Thoracic aorta (tissue), 2 donors: ENCODE measurements around the gene NUB1. TPM values are rescaled to one million over a fixed set of nuclear protein-coding genes. Genes with fewer than 3 reads are reported as not detected.

Source experiments
- ATAC-seq: fragments of 150-250 bp; one replicate; pipeline ENCODE4 v1.8.0; 2017; ENCODE audit warnings: low read depth; ENCODE audit not compliant: insufficient number of reproducible peaks, low FRiP score
- DNase-seq: peaks from one replicate; pipeline ENCODE4 v3.0.0-alpha.2; 2020; ENCODE audit warnings: low spot score
- H3K27ac ChIP-seq, 2 donors: fragments of 200-600 bp; sonication (generic); 1 replicate in 1 of 2; 2 replicates in 1 of 2; pipeline ENCODE4 v1.5.1; 2016; ENCODE audit warnings: mild to moderate bottlenecking in 2 of 2, moderate library complexity in 2 of 2
- H3K27me3 ChIP-seq: fragments of 200-600 bp; sonication (generic); replicated peaks from 2 replicates; pipeline ENCODE4 v1.6.0; 2016; ENCODE audit warnings: mild to moderate bottlenecking; ENCODE audit not compliant: insufficient read depth
- H3K36me3 ChIP-seq: fragments of 200-600 bp; sonication (generic); one replicate; pipeline ENCODE4 v1.5.1; 2016
- H3K4me1 ChIP-seq, 2 donors: fragments of 200-600 bp; sonication (generic); 1 replicate in 1 of 2; 2 replicates in 1 of 2; pipeline versions ENCODE4 v1.5.1 to v1.6.0; 2016; ENCODE audit warnings: low read depth in 2 of 2, mild to moderate bottlenecking in 1 of 2; ENCODE audit not compliant: control insufficient read depth in 1 of 2
- H3K4me3 ChIP-seq: fragments of 200-600 bp; sonication (generic); 2 replicates; pipeline ENCODE4 v1.5.1; 2016; ENCODE audit warnings: mild to moderate bottlenecking
- H3K9me3 ChIP-seq: fragments of 200-600 bp; sonication (generic); 2 replicates; pipeline ENCODE4 v1.5.1; 2016
- total RNA-seq, 2 donors: library from RNA; depleted of rRNA; stranded (reverse); fragments of >200 nt; gene quantifications; one replicate each; pipeline versions ENCODE4 v1.1.0 to v1.2.3, GENCODE V29; 2016
- TF ChIP-seq, protein P1 (sequence below): fragments of 200-600 bp; sonication (generic); IDR thresholded peaks from one replicate; pipeline ENCODE4 v1.5.1; 2019; ENCODE audit warnings: antibody characterized with exemption

The NUB1 gene
- total RNA-seq, 2 donors from 2014 or later = 51.0 to 53.4 TPM

DNA sequence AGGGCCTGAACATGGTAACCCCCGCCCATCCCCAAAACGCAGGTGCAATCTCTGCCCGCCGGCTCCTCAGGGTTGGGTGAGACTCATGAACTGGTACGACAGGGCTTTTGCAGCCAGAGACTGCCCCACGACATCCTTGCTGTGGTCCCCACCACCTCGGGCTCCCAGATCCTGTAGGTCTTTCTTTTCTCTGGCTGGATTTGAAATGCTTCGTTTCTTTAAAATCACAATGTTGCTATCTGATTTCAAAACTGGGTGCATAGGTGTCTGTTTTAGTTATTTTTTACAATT lies 46.3 kb downstream of the NUB1 start:
- H3K36me3 ChIP-seq = no peaks in the 10 kb centered on the region
- H3K9me3 ChIP-seq = no peaks in the 10 kb centered on the region
- H3K27ac ChIP-seq = no peak overlapping the region
- TF ChIP-seq, protein P1, sequence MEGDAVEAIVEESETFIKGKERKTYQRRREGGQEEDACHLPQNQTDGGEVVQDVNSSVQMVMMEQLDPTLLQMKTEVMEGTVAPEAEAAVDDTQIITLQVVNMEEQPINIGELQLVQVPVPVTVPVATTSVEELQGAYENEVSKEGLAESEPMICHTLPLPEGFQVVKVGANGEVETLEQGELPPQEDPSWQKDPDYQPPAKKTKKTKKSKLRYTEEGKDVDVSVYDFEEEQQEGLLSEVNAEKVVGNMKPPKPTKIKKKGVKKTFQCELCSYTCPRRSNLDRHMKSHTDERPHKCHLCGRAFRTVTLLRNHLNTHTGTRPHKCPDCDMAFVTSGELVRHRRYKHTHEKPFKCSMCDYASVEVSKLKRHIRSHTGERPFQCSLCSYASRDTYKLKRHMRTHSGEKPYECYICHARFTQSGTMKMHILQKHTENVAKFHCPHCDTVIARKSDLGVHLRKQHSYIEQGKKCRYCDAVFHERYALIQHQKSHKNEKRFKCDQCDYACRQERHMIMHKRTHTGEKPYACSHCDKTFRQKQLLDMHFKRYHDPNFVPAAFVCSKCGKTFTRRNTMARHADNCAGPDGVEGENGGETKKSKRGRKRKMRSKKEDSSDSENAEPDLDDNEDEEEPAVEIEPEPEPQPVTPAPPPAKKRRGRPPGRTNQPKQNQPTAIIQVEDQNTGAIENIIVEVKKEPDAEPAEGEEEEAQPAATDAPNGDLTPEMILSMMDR = no peak
- H3K4me1 ChIP-seq = peaks cover 9 to 28% of the 10 kb centered on the region in 2 donors
- DNase-seq (no peak), ATAC-seq (no peak)
- H3K27me3 ChIP-seq = no peaks in the 10 kb centered on the region
- no peak overlapping the region for H3K4me3 ChIP-seq

DNA sequence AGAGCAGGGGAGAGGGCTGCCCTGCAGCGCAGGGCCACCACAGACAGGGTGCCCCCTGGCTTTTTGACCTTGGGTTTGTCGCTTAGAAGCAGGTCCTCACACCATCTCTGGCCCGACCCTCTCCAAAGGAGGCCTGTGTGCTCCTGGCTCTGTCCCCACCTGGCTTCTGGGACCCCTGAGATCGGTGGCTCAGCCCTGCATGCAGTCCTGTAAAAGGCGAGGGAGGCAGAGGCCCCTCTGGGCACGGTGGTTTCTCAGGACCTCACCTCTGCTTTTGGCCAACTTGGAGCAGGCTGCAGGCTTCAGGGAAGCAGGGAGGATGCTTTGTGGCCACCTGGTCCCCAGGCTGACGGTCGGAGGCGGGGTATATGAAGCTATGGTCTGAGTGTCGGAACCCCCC lies 46.8 kb downstream of the NUB1 start:
- Histone ChIP-seq H3K36me3 (no peaks in the 10 kb centered on the region), H3K27ac (no peak overlapping the region), H3K4me1 (peaks cover 9 to 28% of the 10 kb centered on the region in 2 donors), H3K27me3 (no peaks in the 10 kb centered on the region), H3K9me3 (no peaks in the 10 kb centered on the region), H3K4me3 (no peak overlapping the region)
- DNase-seq (no peak), ATAC-seq (no peak)
- TF ChIP-seq, protein P1 = no peak

DNA sequence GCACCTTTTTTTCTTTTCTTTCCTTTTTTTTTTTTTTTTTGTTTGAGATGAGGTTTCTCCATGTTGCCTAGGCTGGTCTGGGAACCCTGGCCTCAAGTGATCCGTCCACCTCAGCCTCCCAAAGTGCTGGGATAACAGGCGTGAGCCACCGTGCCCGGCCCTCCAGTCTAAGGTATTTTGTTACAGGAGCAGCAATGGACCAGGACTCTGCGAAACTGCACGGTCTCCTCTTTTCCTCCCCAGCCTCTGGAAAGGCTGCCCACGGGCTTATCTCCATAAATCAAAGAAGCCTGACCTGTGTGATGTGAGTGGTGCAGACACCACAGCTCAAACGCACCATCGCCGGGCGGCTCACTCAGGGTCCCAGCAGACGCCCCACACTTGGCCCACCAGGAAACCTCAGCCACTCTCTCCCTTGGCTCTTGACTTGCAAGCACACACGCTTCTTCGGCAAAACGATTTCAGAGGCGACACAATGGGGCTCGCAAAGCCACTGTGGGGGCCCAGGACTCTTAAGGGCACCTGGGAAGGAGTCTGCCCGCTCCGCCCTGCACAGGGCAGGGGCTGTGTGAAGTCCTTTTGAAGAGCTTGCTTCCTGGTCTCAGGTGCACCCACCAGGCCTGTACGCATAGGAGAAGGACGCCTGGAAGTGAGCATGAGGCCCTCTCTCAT lies 47.6 kb downstream of the NUB1 start:
- Histone ChIP-seq H3K9me3 (no peaks in the 10 kb centered on the region), H3K36me3 (no peaks in the 10 kb centered on the region), H3K4me1 (peaks cover 9 to 28% of the 10 kb centered on the region in 2 donors), H3K4me3 (no peak overlapping the region), H3K27ac (no peak overlapping the region), H3K27me3 (no peaks in the 10 kb centered on the region)
- TF ChIP-seq, protein P1 = no peak
- DNase-seq = no peak
- no peak for ATAC-seq

DNA sequence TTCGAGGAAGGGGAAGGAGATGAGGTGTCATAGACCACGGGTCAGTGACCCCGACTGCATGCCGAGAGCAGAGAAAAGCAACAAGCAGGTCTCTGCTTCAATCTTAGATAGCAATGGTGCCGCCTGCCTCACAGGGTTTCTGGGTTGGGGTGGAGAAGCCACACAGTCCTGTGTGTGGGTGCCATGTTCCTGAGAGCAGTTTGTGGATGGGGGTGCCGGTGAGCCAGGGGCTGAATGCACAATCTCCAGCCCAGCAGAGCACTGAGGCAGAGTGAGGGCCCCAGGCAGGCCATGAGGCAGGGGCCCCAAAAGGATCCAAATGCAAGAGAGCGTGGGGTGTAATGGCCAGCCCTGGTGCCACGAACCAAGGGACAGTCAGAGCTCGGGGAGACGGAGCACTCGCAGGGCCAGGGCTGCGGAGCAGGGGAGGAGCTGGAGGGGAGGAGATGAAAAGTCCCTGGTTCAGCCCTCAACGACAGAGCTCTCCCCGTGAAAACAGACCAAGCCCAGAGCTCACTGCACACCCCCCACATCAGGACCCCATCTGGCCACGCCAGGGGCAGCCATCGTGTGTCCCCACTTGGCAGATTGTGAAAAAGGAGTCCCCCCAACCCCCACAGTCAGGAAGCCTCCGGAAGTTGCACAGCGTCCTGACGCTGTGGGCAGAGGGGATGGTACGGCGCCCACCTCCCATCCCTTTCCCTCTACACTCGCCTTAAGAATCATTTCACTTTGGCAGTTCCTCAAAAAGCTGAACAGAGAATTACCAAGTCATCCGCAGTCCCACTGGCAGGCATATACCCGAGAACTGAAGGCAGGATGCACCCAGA lies 48.4 kb downstream of the NUB1 start:
- DNase-seq (no peak), ATAC-seq (no peak)
- Histone ChIP-seq H3K27me3 (no peaks in the 10 kb centered on the region), H3K27ac (no peak overlapping the region), H3K9me3 (no peaks in the 10 kb centered on the region), H3K36me3 (no peaks in the 10 kb centered on the region), H3K4me3 (no peak overlapping the region), H3K4me1 (peaks cover 9 to 25% of the 10 kb centered on the region in 2 donors)
- TF ChIP-seq, protein P1 = no peak

DNA sequence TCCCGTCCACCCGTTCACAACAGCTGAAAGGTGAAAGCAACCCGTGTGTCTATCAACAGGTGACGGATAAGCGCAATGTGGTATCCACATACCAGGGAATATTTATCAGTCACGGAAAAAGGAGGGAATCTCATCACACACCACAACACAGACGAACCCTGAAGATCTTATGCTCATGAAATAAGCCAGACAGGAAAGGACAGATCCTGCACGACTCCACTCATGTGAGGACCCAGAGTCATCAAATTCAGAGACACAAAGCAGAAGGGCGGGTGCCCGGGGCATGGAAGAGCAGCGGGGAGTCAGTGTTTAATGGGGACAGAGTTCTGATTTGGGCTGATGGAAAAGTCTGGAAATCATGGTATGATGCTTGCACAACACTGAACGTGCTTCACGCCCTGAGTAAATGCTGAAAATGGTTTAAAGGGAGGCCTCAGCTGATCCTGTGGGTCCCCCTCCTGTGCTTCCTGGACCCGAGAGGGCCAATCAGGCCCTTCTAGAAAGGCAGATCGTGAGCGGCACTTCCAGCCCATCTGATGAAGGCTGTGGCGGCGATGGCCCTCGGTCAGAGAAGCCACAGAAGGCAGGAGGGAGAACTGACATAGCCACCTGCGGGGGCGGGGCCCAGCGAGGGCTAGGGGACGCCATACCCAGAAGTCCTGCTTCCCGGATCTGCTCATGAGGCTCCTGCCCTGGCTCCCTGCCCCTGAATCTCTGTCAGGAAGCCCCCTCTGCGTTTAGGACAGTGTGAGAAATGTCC lies 49.2 kb downstream of the NUB1 start:
- no peaks in the 10 kb centered on the region for H3K9me3 ChIP-seq
- TF ChIP-seq, protein P1 = no peak
- H3K4me3 ChIP-seq = no peak overlapping the region
- no peaks in the 10 kb centered on the region for H3K27me3 ChIP-seq
- H3K4me1 ChIP-seq = peaks cover 5 to 17% of the 10 kb centered on the region in 2 donors
- H3K36me3 ChIP-seq = no peaks in the 10 kb centered on the region
- DNase-seq (no peak), ATAC-seq (no peak)
- no peak overlapping the region for H3K27ac ChIP-seq
